ENCODE results near the gene FUCA1.

FUCA1 gene

DNA sequence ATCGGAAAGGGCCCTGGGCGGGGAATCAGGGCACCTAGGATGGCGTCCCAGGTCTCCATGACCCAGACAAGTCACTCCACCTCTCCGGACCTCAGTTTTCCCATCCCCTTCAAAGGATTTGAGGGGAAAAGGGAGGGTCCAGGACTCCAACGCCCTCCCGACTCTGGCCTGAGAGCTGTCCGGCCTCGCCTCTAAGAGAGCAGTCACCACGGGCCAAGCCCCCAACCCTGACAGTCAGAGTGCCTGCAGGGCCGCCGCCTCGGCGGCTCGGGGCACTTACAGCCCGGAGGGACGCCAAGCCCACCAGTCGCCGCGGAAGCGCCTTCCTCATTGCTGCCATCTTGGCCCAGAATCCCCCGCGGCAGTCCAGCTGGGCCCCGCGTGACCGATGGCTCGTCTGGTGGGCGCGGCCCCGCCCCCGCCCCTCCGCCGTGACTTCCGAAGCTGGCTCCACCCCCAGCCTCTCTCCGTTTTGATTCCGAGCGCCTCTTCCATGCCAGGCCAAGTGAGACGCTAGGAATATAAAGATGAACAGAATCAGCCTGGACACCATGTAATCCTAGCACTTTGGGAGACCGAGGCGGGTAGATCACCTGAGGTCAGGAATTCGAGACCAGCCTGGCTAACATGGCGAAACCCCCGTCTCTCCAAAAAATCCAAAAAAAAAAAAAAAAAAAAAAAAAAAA is 42.9 kb downstream of the FUCA1 start, which contains the start of gene HMGCL:
HMGCL (minus strand) TSS at position 354 of the 686 bp plus-strand sequence; CDS start at position 340, 14 bp downstream.
- TF ChIP-seq ZNF70 (CRISPR knock-in tag; IDR thresholded peaks at IDR 0.05) = peak; percentile 27; the same call in 1 of the 2 replicates
- no peak for TF ChIP-seq BACH2 (CRISPR knock-in tag; IDR thresholded peaks at IDR 0.05; ENCODE audit: borderline replicate concordance)
- no peak for TF ChIP-seq ZFP3 (CRISPR knock-in tag; IDR thresholded peaks at IDR 0.05)
- TF ChIP-seq, protein P1, sequence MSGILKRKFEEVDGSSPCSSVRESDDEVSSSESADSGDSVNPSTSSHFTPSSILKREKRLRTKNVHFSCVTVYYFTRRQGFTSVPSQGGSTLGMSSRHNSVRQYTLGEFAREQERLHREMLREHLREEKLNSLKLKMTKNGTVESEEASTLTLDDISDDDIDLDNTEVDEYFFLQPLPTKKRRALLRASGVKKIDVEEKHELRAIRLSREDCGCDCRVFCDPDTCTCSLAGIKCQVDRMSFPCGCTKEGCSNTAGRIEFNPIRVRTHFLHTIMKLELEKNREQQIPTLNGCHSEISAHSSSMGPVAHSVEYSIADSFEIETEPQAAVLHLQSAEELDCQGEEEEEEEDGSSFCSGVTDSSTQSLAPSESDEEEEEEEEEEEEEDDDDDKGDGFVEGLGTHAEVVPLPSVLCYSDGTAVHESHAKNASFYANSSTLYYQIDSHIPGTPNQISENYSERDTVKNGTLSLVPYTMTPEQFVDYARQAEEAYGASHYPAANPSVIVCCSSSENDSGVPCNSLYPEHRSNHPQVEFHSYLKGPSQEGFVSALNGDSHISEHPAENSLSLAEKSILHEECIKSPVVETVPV (CRISPR knock-in tag; IDR thresholded peaks at IDR 0.05) = no peak
- TF ChIP-seq GLIS3 (CRISPR knock-in tag; IDR thresholded peaks at IDR 0.05) = no peak
- no peak for TF ChIP-seq PPARA (CRISPR knock-in tag; IDR thresholded peaks at IDR 0.05; ENCODE audit: borderline replicate concordance)
- TF ChIP-seq ZNF565 (CRISPR knock-in tag; conservative IDR thresholded peaks at IDR 0.05; ENCODE audit: low read depth) = peak; percentile 78; the same call in 1 of the 2 replicates
- no peak for TF ChIP-seq CSDC2 (CRISPR knock-in tag; IDR thresholded peaks at IDR 0.05)
- no peak for TF ChIP-seq ZC3H10 (CRISPR knock-in tag; IDR thresholded peaks at IDR 0.05)
- TF ChIP-seq ZFP30 (CRISPR knock-in tag; IDR thresholded peaks at IDR 0.05) = no peak
- TF ChIP-seq RARB (CRISPR knock-in tag; IDR thresholded peaks at IDR 0.05) = no peak
- TF ChIP-seq, protein P2, sequence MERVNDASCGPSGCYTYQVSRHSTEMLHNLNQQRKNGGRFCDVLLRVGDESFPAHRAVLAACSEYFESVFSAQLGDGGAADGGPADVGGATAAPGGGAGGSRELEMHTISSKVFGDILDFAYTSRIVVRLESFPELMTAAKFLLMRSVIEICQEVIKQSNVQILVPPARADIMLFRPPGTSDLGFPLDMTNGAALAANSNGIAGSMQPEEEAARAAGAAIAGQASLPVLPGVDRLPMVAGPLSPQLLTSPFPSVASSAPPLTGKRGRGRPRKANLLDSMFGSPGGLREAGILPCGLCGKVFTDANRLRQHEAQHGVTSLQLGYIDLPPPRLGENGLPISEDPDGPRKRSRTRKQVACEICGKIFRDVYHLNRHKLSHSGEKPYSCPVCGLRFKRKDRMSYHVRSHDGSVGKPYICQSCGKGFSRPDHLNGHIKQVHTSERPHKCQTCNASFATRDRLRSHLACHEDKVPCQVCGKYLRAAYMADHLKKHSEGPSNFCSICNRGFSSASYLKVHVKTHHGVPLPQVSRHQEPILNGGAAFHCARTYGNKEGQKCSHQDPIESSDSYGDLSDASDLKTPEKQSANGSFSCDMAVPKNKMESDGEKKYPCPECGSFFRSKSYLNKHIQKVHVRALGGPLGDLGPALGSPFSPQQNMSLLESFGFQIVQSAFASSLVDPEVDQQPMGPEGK (CRISPR knock-in tag; IDR thresholded peaks at IDR 0.05; ENCODE audit: borderline replicate concordance) = no peak
- no peak for TF ChIP-seq OSR1 (CRISPR knock-in tag; IDR thresholded peaks at IDR 0.05)
- TF ChIP-seq, protein P3, sequence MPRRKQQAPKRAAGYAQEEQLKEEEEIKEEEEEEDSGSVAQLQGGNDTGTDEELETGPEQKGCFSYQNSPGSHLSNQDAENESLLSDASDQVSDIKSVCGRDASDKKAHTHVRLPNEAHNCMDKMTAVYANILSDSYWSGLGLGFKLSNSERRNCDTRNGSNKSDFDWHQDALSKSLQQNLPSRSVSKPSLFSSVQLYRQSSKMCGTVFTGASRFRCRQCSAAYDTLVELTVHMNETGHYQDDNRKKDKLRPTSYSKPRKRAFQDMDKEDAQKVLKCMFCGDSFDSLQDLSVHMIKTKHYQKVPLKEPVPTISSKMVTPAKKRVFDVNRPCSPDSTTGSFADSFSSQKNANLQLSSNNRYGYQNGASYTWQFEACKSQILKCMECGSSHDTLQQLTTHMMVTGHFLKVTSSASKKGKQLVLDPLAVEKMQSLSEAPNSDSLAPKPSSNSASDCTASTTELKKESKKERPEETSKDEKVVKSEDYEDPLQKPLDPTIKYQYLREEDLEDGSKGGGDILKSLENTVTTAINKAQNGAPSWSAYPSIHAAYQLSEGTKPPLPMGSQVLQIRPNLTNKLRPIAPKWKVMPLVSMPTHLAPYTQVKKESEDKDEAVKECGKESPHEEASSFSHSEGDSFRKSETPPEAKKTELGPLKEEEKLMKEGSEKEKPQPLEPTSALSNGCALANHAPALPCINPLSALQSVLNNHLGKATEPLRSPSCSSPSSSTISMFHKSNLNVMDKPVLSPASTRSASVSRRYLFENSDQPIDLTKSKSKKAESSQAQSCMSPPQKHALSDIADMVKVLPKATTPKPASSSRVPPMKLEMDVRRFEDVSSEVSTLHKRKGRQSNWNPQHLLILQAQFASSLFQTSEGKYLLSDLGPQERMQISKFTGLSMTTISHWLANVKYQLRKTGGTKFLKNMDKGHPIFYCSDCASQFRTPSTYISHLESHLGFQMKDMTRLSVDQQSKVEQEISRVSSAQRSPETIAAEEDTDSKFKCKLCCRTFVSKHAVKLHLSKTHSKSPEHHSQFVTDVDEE (CRISPR knock-in tag; IDR thresholded peaks at IDR 0.05) = peak; percentile 49; the same call in 1 of the 2 replicates
- TF ChIP-seq, protein P4, sequence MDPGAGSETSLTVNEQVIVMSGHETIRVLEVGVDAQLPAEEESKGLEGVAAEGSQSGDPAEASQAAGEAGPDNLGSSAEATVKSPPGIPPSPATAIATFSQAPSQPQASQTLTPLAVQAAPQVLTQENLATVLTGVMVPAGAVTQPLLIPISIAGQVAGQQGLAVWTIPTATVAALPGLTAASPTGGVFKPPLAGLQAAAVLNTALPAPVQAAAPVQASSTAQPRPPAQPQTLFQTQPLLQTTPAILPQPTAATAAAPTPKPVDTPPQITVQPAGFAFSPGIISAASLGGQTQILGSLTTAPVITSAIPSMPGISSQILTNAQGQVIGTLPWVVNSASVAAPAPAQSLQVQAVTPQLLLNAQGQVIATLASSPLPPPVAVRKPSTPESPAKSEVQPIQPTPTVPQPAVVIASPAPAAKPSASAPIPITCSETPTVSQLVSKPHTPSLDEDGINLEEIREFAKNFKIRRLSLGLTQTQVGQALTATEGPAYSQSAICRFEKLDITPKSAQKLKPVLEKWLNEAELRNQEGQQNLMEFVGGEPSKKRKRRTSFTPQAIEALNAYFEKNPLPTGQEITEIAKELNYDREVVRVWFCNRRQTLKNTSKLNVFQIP (CRISPR knock-in tag; IDR thresholded peaks at IDR 0.05; ENCODE audit: borderline replicate concordance, low read depth) = no peak
- TF ChIP-seq ESRRG (CRISPR knock-in tag; IDR thresholded peaks at IDR 0.05) = no peak
- TF ChIP-seq ISL1 (CRISPR knock-in tag; IDR thresholded peaks at IDR 0.05) = no peak
- peak; percentile 41; the same call in 1 of the 2 replicates for TF ChIP-seq TCF4 (CRISPR knock-in tag; IDR thresholded peaks at IDR 0.05; ENCODE audit: borderline replicate concordance)
- TF ChIP-seq, protein P5, sequence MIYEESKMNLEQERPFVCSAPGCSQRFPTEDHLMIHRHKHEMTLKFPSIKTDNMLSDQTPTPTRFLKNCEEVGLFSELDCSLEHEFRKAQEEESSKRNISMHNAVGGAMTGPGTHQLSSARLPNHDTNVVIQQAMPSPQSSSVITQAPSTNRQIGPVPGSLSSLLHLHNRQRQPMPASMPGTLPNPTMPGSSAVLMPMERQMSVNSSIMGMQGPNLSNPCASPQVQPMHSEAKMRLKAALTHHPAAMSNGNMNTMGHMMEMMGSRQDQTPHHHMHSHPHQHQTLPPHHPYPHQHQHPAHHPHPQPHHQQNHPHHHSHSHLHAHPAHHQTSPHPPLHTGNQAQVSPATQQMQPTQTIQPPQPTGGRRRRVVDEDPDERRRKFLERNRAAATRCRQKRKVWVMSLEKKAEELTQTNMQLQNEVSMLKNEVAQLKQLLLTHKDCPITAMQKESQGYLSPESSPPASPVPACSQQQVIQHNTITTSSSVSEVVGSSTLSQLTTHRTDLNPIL (CRISPR knock-in tag; IDR thresholded peaks at IDR 0.05; ENCODE audit: low read depth) = no peak
- no peak for TF ChIP-seq SNAI2 (CRISPR knock-in tag; IDR thresholded peaks at IDR 0.05)
- TF ChIP-seq TOX (CRISPR knock-in tag; IDR thresholded peaks at IDR 0.05; ENCODE audit: borderline replicate concordance) = no peak
- TF ChIP-seq ARNTL (CRISPR knock-in tag; IDR thresholded peaks at IDR 0.05; ENCODE audit: borderline replicate concordance, low read depth) = no peak
- TF ChIP-seq ZNF8 (CRISPR knock-in tag; IDR thresholded peaks at IDR 0.05) = no peak
- ATAC-seq = peak; percentile 99

DNA sequence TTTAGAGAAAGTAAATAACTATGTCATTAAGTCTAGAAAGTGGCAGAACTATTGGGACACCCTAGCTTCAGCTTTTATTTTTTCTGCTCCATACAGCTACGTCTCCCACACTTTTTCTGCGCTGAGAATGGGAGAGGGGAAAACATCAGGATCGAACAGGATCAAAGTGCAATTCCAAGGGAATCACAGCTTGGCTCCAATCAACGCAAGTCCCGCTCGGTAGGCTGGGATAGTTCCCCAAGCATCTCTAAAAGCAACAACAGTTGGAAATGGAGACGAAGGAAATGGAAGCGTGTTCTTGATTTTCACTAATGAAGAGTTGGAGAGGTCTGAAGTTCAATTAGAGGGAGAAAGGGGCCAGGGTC is 43.4 kb downstream of the FUCA1 start:
- no peak for TF ChIP-seq ISL1 (CRISPR knock-in tag; IDR thresholded peaks at IDR 0.05)
- no peak for ATAC-seq
